ENCODE results near the gene LHFPL6.

Gene LHFPL6

GRCh38 chr13:39554371-39554770 is 48.6 kb downstream of the LHFPL6 start:
- DNase-seq (ENCODE audit: low read depth), result no peak

GRCh38 chr13:39552246-39552645 is 50.7 kb downstream of the LHFPL6 start:
- DNase-seq (ENCODE audit: low read depth), result no peak

- no peak for DNase-seq (ENCODE audit: low read depth)
Measured at GRCh38 chr13:39550931-39551330, 52.1 kb downstream of the LHFPL6 start.

- no peak for DNase-seq (ENCODE audit: low read depth)
Measured at GRCh38 chr13:39547108-39547507, 55.9 kb downstream of the LHFPL6 start.

- no peak for DNase-seq (ENCODE audit: low read depth)
Measured at GRCh38 chr13:39542361-39542760, 60.6 kb downstream of the LHFPL6 start.

GRCh38 chr13:39540929-39541605 is 61.9 kb downstream of the LHFPL6 start:
- no peak for DNase-seq (ENCODE audit: low read depth)

GRCh38 chr13:39538816-39539790 is 63.9 kb downstream of the LHFPL6 start:
- peak; percentile 85 for DNase-seq (ENCODE audit: low read depth)

- DNase-seq (ENCODE audit: low read depth), result no peak
Measured at GRCh38 chr13:39536906-39537305, 66.1 kb downstream of the LHFPL6 start.

- DNase-seq (ENCODE audit: low read depth), result no peak
Measured at GRCh38 chr13:39536274-39536673, 66.7 kb downstream of the LHFPL6 start.

- DNase-seq (ENCODE audit: low read depth), result no peak
Measured at GRCh38 chr13:39533651-39534150, 69.3 kb downstream of the LHFPL6 start.

GRCh38 chr13:39531646-39532045 is 71.3 kb downstream of the LHFPL6 start:
- DNase-seq (ENCODE audit: low read depth), result peak; percentile 33

- DNase-seq (ENCODE audit: low read depth), result no peak
Measured at GRCh38 chr13:39530916-39531315, 72.1 kb downstream of the LHFPL6 start.

GRCh38 chr13:39528661-39528980 is 74.4 kb downstream of the LHFPL6 start:
- DNase-seq (ENCODE audit: low read depth), result no peak

- DNase-seq (ENCODE audit: low read depth), result peak; percentile 98
Measured at GRCh38 chr13:39527961-39528660, 74.9 kb downstream of the LHFPL6 start.

GRCh38 chr13:39527301-39527700 is 75.7 kb downstream of the LHFPL6 start:
- DNase-seq (ENCODE audit: low read depth), result no peak

- no peak for DNase-seq (ENCODE audit: low read depth)
Measured at GRCh38 chr13:39526499-39526898, 76.5 kb downstream of the LHFPL6 start.

- DNase-seq (ENCODE audit: low read depth), result no peak
Measured at GRCh38 chr13:39525506-39525905, 77.5 kb downstream of the LHFPL6 start.

- no peak for DNase-seq (ENCODE audit: low read depth)
Measured at GRCh38 chr13:39524795-39525194, 78.2 kb downstream of the LHFPL6 start.

GRCh38 chr13:39522329-39522728 is 80.7 kb downstream of the LHFPL6 start:
- DNase-seq (ENCODE audit: low read depth), result no peak

- no peak for DNase-seq (ENCODE audit: low read depth)
Measured at GRCh38 chr13:39521701-39522100, 81.3 kb downstream of the LHFPL6 start.

- no peak for DNase-seq (ENCODE audit: low read depth)
Measured at GRCh38 chr13:39516096-39516495, 86.9 kb downstream of the LHFPL6 start.

GRCh38 chr13:39515224-39515714 is 87.7 kb downstream of the LHFPL6 start:
- no peak for DNase-seq (ENCODE audit: low read depth)
